HL-60 (cell line): ENCODE data around the gene IFT25.

Experiments used
- DNase-seq, 2 experiments: peaks; one replicate each; pipeline ENCODE4 v3.0.0-alpha.2; 2010 to 2020; ENCODE audit warnings: low read depth in 1 of 2, low spot score in 1 of 2
- H3K27ac ChIP-seq: fragments of 250-450 bp; sonication (Bioruptor Pico); replicated peaks from 2 replicates; pipeline ENCODE4 v1.5.1; 2020; ENCODE audit warnings: mild to moderate bottlenecking, moderate library complexity
- H3K27me3 ChIP-seq: fragments of 250-450 bp; sonication (Bioruptor Pico); 2 replicates; pipeline ENCODE4 v1.5.1; 2021; ENCODE audit warnings: mild to moderate bottlenecking, moderate library complexity; ENCODE audit not compliant: insufficient read depth, poor library complexity, severe bottlenecking
- H3K4me3 ChIP-seq: replicated peaks from 2 replicates; pipeline ENCODE4 v1.5.1; 2011; ENCODE audit warnings: mild to moderate bottlenecking, control low read depth, low read length; ENCODE audit not compliant: insufficient read depth
- CTCF ChIP-seq: IDR thresholded peaks from one replicate; pipeline ENCODE4 v1.5.1; 2011; ENCODE audit warnings: low read length, control low read depth, inconsistent platforms; ENCODE audit not compliant: insufficient read depth
- GABPA ChIP-seq: IDR thresholded peaks from 2 replicates; pipeline ENCODE4 v1.6.1; 2012; ENCODE audit warnings: low read depth
- POLR2AphosphoS5 ChIP-seq: IDR thresholded peaks from 2 replicates; pipeline ENCODE4 v1.6.1; 2012; ENCODE audit warnings: low read depth
- SPI1 ChIP-seq: IDR thresholded peaks from 2 replicates; pipeline ENCODE4 v1.6.1; 2012; ENCODE audit warnings: low read depth, mild to moderate bottlenecking, borderline replicate concordance
- TF ChIP-seq, protein P1 (sequence below): IDR thresholded peaks from 2 replicates; pipeline ENCODE4 v1.6.1; 2012; ENCODE audit warnings: low read depth; ENCODE audit not compliant: insufficient replicate concordance

The IFT25 gene

GRCh38 chr1:53959664-53960250 is 14.3 kb upstream of the IFT25 start:
- Histone ChIP-seq H3K27ac (no peak overlapping the region), H3K27me3 (no peaks in the 10 kb centered on the region), H3K4me3 (no peak overlapping the region)
- DNase-seq: peak in 1 of 2 experiments; percentile 23
- TF ChIP-seq CTCF (peak; percentile 26), POLR2AphosphoS5 (no peak), GABPA (no peak), SPI1 (no peak)
- TF ChIP-seq, protein P1, sequence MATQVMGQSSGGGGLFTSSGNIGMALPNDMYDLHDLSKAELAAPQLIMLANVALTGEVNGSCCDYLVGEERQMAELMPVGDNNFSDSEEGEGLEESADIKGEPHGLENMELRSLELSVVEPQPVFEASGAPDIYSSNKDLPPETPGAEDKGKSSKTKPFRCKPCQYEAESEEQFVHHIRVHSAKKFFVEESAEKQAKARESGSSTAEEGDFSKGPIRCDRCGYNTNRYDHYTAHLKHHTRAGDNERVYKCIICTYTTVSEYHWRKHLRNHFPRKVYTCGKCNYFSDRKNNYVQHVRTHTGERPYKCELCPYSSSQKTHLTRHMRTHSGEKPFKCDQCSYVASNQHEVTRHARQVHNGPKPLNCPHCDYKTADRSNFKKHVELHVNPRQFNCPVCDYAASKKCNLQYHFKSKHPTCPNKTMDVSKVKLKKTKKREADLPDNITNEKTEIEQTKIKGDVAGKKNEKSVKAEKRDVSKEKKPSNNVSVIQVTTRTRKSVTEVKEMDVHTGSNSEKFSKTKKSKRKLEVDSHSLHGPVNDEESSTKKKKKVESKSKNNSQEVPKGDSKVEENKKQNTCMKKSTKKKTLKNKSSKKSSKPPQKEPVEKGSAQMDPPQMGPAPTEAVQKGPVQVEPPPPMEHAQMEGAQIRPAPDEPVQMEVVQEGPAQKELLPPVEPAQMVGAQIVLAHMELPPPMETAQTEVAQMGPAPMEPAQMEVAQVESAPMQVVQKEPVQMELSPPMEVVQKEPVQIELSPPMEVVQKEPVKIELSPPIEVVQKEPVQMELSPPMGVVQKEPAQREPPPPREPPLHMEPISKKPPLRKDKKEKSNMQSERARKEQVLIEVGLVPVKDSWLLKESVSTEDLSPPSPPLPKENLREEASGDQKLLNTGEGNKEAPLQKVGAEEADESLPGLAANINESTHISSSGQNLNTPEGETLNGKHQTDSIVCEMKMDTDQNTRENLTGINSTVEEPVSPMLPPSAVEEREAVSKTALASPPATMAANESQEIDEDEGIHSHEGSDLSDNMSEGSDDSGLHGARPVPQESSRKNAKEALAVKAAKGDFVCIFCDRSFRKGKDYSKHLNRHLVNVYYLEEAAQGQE: no peak

DNA sequence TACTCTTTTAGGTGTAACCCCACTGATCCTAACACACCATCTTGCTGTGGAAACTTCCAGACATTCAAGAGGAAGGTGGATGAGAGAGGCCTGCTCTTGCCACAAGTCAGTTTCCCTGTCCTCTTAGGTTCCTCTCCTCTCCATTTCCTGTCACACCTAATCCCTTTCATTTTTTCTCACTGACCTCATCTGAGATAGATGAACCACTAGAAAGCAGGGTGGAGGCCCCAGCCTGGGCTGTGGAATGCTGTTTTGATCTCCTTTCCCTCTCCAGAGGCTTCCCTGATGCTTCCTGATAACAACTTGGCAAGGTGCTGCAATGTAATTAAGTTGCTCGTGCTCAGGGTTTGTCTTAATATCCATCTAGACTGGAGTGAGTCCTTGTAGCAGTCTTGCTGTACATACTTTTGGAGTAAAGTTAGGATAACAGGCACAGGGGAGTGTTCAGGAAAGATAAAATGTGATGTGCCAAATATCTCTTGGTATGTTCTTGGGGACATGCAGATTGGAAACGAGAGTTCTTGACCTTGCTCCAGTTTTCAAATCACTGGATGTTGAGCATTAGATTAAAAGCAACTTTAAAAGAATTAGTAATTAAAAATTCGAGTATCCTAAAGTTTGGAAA is 11.8 kb upstream of the IFT25 start:
- Histone ChIP-seq H3K27ac (peak overlapping the region; percentile 25), H3K27me3 (no peaks in the 10 kb centered on the region), H3K4me3 (no peak overlapping the region)
- TF ChIP-seq, protein P1: no peak
- TF ChIP-seq CTCF (no peak), POLR2AphosphoS5 (no peak), GABPA (no peak), SPI1 (no peak)
- DNase-seq: no peak

DNA sequence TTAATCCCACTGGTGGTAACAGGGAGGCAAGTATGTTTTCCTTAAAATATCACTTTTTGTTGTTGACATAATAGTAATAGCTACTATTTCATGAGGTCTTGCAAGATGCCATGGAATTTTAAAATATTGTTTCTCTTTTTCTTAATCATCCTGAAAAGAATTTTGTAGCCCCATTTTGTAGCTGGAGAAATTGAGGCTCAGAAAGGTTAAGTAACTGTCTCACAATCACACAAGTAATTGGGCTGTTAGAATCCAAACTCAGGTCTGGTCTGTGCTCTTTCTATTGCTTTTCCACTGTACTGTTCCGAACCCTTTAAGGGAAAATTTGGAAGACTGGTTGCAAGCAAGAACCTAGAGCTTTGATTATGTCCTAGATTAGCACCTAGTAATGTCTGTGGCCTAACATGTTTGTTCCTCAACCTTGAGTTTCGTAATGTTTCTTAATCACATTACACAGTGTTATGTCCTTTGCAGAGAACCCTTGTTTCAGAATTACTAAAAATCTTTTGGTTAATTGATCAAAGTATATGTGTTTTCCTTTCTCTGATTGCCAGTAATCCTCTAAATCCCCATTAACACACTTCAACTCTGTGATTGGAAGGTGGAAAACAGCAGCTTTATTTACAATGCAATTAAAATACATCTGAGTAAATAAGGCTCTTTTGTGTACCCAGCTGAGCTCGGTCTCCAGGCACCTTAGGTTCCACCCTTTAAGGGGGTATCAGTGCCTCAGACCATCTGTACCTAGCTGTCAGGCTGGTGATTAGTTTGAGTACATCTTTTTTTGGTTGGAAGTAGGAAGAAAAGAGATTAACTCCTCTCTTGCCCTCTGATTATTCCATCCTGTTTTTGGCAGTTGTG is 11.0 kb upstream of the IFT25 start:
- Histone ChIP-seq H3K27ac (peak overlapping the region; percentile 25), H3K27me3 (no peaks in the 10 kb centered on the region), H3K4me3 (no peak overlapping the region)
- TF ChIP-seq GABPA (no peak), SPI1 (no peak), POLR2AphosphoS5 (no peak)
- no peak for DNase-seq

- DNase-seq: no peak
- no peak overlapping the region for H3K4me3 ChIP-seq
- no peaks in the 10 kb centered on the region for H3K27me3 ChIP-seq
- no peak for TF ChIP-seq CTCF
- TF ChIP-seq GABPA: no peak
- no peak for TF ChIP-seq POLR2AphosphoS5
- no peak for TF ChIP-seq SPI1
- TF ChIP-seq, protein P1: no peak
- H3K27ac ChIP-seq: no peak overlapping the region
Measured at GRCh38 chr1:53954128-53954527, 8.6 kb upstream of the IFT25 start.
